WI38 (cell line): ENCODE data around the gene PRSS33.

ENCODE experiments used
- H3K4me3 ChIP-seq: 2 replicates; pipeline ENCODE4 v1.5.1; 2011; ENCODE audit warnings: low read depth, mild to moderate bottlenecking, control low read depth, low read length
- CTCF ChIP-seq: IDR thresholded peaks from 2 replicates; pipeline ENCODE4 v1.5.1; 2012; ENCODE audit warnings: low read depth, mild to moderate bottlenecking, control low read depth, low read length

PRSS33 gene, protein sequence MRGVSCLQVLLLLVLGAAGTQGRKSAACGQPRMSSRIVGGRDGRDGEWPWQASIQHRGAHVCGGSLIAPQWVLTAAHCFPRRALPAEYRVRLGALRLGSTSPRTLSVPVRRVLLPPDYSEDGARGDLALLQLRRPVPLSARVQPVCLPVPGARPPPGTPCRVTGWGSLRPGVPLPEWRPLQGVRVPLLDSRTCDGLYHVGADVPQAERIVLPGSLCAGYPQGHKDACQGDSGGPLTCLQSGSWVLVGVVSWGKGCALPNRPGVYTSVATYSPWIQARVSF

GRCh38 chr16:2787406-2787805, at the start of gene PRSS33:
Gene PRSS33, minus strand, starts transcription at chr16:2787560. Its CDS starts 1,013 bp downstream, at chr16:2786547.
- no peak for TF ChIP-seq CTCF
- H3K4me3 ChIP-seq: no peak within 1 kb of the TSS

- no peak for TF ChIP-seq CTCF
- H3K4me3 ChIP-seq: no peak overlapping the region
Measured at GRCh38 chr16:2836646-2837508, 49.5 kb upstream of the PRSS33 start.

DNA sequence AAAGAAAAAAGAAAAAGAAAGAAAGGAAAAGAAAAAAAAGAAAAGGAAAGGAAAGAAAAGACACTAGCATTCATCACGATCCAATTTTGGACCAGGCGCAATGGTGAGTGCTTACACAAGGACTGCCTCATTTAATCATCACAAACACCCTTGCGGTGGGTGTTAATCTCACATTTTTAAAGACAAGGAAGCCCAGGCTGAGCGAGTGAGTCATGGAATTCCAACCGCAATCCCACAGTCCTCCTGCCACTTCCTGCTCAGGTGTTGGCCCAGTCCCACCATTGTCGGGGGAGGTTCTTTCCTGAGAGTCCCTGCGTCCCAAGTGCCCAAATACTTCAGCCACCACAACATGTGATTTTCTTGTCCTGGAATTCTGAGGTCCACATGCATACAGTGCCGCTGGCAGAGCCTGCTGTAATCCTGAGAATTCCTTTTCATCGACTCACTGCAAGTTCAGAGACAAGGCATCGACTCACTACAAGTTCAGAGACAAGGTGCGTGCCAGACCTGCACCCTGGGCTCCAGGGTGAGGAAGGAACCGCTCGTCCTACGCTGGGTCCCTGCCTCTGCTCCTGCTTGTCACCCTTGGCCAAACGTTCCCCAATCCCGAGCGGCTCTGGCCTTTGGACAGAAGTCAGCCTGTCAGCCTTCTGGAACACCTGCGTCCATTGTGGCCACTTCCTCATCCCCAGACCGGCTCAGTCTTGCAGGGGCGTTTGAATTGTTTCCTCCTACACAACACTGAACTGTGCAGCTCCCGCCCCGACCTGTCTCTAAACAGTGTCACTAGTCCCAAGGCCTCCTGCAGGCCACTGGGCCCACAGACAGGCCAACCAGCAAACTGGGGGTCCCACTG, 48.5 kb upstream of the PRSS33 start:
- no peak for TF ChIP-seq CTCF
- H3K4me3 ChIP-seq: no peak overlapping the region

- no peak for TF ChIP-seq CTCF
Measured at GRCh38 chr16:2834968-2835367, 47.6 kb upstream of the PRSS33 start.

DNA sequence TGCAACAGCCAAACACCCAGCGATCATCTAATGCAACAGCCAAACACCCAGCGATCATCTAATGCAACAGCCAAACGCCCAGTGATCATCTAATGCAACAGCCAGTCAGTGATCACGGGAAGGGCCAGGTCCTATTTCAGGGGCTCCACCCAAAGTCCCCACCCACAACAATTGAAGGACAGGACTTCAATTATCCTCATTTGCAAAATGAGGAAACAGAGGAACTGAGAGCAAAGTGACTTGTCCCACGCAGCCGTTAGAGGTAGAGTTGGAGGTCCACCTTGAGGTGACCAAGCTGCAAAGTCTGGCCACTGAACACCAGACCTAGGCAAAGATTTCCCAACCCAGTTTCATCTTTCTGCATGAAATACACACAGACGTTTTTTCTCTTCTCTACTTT, 46.4 kb upstream of the PRSS33 start:
- no peak overlapping the region for H3K4me3 ChIP-seq
- TF ChIP-seq CTCF: no peak

More at GRCh38 chr16:2834968-2835367, 47.6 kb upstream of the PRSS33 start:
- no peak overlapping the region for H3K4me3 ChIP-seq

- TF ChIP-seq CTCF: no peak
- H3K4me3 ChIP-seq: no peak overlapping the region
Measured at GRCh38 chr16:2831203-2831602, 43.8 kb upstream of the PRSS33 start.
